HG03175 (cell line): ENCODE data around the gene CDH4.
"Not testable (repeated sequence)": the region's sequence is repeated elsewhere in the genome, so short reads cannot be mapped to it uniquely, and the experiment has no call there.

ENCODE experiments used
- ATAC-seq: cut with Tn5 transposase; IDR thresholded peaks from one replicate; pipeline ENCODE4 v1.9.1; 2021; ENCODE audit warnings: mild to moderate bottlenecking, moderate library complexity; ENCODE audit not compliant: unreplicated experiment

CDH4 gene

DNA sequence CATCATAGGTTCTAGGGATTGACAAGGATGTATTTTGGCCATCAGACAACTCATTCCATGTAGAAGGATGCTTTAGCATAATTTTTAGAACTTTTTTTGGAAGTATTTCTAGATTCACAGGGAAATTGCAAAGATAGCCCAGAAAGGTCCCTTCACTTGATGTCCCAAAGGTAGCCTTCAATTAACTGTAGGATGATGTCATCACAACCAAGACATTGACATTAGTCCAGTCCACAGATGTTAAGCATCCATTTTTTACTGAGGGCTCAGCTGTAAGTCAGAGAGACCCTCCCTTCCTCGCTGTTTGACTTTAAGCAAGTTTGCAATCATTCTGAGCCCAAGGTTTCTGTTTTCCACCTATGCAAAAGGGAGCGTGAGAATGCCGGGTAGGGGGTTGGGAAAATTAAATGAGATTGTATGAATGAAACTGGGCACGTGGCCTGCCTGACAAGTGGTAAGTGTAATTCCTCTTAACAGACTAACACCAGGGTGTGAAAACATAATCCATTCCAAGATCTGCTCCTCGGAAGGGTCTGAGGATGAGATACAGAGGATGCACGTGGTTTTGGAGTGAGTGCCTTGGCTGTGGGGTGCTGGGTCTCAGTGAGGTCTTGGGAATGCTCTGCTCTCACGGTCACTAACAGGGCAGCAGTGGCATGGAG, 126.8 kb downstream of the CDH4 start:
- ATAC-seq = no peak

DNA sequence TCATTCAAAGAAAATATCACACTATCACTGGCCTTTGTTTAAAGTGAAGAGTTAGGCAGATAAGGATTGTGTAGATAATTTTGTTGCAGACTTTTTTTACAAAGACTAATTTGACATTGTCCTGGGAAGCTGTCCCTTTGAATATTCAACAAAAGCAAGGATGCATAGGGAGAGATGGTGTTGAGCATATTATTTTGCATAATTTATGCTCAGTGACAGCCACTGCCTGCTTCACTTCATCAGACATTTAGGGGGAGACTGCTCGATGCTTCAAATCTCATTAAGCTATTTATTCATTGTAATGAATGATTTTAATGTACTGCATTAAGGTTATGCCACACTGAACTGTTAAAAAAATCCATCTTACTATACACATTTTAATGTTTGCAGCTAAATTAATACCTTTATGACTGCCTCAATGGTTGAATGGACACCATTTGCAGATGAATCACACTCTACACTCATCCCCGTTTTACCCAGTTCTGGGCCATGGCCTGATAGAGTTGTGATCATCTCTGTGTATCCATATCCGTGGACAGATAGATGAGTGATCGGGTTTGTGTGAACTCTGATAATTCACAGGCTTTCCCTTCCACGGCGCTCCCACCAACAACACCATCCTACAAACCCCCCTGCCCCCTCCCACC, 128.0 kb downstream of the CDH4 start:
- ATAC-seq = no peak

DNA sequence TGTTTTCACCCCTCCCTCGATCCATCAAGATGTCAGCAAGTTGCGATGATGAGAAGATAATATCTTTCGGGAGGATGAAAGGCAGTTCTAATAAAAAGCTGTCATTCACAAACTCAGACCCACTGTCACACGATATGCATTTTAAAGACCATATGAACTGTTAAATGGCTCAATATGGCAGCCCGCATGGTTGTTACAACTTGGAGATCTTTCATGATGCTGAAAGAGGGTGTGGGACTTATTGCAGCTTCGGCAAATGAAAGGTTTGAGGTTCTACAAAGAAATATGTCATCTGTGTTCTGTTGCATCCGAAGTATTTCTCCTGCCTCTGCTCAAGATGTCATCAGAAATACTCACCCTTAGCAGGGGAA, 128.5 kb downstream of the CDH4 start:
- ATAC-seq = no peak

GRCh38 chr20:61382194-61382593, 130.1 kb downstream of the CDH4 start:
- no peak for ATAC-seq

GRCh38 chr20:61385296-61385695, 133.2 kb downstream of the CDH4 start:
- ATAC-seq = no peak

GRCh38 chr20:61385731-61386130, 133.7 kb downstream of the CDH4 start:
- ATAC-seq = no peak

GRCh38 chr20:61387204-61387953, 135.3 kb downstream of the CDH4 start:
- no peak for ATAC-seq

DNA sequence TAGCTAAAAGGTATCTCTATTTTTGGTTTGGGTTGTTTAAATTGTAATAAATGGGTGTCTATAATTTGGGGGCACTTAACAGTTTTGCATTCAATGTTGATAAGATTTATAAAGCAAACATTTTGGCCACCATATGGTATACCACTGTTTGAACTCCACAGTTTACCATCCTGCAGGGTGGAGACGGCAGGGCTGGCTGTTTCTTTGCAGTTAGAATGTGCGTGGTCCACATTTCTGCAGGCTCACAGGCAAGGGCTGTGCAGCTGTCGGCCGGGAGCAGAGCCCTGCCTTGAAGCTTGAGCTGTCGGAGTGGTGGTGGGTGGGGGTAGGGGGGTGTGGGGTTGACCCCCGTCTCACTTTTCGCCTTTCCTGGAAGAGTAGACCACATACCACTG, 135.9 kb downstream of the CDH4 start:
- ATAC-seq = no peak

DNA sequence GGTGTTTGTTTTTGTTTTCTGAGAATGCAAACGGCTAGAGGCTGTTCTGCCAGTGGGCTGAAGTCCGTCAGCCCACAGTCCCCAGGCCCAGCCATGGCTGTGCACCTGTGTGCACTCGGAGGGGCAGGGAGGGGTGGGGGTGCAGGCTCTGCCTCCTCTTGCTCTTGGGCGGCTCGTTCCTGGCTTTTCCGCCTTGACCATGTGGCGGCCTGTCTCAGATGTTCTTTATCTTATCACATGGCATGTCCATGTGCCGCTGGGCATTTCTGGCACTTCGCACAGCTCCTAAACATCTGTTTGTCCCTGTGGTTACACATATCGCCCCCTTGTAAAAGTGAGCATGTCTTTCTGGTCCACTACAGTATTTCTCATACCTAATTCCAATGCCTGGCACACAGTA, 137.0 kb downstream of the CDH4 start:
- ATAC-seq = no peak

DNA sequence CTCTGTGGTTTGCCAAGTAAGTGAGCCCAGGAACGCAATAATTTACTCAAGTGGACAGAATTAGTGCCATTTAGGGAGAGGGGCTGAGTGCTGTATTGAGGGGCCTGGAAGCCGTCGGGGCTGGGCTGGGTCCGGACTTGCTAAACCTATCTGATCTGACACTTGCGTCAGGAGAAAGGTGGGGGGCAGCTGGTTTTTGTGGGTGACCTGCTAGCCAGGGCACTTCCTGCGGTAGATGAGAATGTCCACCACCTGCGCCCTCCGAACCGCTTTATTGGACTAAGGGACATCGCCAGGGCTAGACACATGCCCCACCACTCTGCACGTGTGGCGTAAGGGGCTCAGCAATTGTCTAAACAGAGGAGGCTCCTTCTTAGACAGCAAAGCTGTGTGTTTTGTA, 139.1 kb downstream of the CDH4 start:
- no peak for ATAC-seq

GRCh38 chr20:61391812-61392520, 139.9 kb downstream of the CDH4 start:
- no peak for ATAC-seq

GRCh38 chr20:61394088-61394799, 142.2 kb downstream of the CDH4 start:
- no peak for ATAC-seq

DNA sequence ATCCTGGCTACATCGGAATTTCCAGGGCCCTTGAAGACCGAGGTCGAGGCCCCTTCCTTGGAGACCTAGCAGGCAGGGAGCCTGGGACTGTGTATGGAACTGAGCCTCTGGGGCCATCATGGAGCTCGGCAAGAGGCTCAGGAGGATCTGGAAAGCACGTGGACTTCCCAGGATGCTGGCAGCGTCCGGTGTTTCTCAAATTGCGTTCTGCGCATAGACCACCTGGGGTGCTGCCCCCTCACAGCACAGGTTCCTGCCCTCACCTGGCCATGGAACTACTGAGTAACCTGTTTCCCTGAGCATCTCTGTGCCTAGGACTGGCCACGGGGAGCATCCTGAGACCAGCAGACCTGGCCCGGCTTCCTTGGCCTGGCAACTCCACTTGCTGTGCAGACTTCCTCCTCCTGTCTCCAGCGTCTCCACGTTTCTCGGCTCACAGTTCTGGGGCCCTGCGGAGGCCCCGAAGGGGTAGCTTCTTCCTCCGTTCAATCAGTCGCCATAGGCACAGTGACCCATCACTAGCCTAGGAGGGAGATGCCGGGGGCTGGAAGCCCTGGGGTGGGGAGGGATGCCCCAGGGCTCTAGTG, 144.3 kb downstream of the CDH4 start:
- no peak for ATAC-seq

- no peak for ATAC-seq
Measured at GRCh38 chr20:61397146-61397545, 145.1 kb downstream of the CDH4 start.

GRCh38 chr20:61397790-61398189, 145.7 kb downstream of the CDH4 start:
- no peak for ATAC-seq

DNA sequence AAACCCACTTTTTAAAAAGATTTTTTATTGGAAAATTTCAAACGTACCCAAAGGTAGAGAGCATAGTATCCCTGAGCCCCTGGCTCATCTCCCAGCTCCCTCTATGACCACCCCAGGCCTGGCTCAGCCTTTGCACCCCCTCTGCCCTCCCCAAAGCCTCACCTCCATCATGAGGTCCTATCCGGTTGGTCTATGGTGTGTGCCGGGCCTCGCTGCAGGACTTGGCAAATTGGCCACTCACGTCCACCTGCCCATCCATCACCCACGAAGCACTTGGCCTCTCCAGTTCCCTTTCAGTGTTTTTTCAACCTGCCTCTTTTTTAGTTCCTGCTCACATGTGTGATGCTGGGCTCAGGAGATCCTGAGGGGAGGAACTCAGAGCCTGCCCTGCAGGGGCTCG, 147.4 kb downstream of the CDH4 start:
- no peak for ATAC-seq

DNA sequence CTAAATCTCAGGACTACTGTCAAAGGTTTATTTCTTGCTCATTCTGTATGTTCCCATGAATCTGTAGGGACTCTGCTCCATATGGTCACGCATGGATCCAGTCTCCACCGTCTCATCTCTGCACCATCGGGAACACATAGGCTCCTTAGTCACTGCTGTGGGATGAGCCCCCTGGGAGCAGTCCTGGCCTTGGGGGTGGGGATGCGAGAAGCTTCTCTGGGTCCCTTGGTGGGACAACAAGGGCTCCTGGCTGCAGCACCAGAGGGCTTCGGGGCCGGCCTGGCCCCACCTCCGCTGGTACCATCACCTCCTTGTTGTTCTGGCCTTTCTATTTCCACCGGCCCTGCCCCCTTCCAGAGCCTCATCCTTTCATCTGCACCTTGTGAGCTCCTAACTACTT, 148.4 kb downstream of the CDH4 start:
- no peak for ATAC-seq

GRCh38 chr20:61404303-61404702, 152.2 kb downstream of the CDH4 start:
- ATAC-seq = no peak

DNA sequence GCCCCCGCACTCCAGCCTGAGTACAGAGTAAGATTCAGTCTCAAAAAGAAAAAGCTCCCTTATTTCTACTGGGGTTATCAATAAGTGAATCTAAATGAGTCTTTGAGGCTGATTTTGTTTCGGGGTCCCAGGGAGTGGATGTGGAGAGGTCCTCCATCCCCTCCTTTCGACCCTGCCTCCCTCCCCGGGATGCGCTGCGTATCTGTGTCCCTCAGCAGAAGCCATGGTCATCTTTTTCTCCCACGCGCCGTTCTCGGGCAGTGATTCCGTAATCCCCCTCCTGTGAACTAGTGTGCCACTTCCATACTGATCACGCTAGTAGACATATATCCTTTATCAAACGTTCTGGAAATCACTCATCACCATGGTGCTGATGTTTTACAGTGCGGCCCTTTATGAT, 152.9 kb downstream of the CDH4 start:
- ATAC-seq = no peak

DNA sequence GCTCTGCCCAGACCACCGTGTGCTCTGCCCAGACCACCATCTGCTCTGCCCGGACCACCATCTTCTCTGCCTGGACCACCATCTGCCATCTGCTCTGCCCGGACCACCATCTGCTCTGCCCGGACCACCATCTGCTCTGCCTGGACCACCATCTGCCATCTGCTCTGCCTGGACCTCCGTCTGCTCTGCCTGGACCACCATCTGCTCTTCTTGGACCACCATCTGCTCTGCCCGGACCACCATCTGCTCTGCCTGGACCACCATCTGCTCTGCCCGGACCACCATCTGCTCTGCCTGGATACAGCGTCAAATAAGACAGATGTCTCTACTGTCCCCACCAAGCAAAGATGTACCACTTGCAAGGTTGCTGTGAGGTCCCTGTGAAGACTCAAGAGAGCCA, 154.7 kb downstream of the CDH4 start:
- not testable (repeated sequence) for ATAC-seq

DNA sequence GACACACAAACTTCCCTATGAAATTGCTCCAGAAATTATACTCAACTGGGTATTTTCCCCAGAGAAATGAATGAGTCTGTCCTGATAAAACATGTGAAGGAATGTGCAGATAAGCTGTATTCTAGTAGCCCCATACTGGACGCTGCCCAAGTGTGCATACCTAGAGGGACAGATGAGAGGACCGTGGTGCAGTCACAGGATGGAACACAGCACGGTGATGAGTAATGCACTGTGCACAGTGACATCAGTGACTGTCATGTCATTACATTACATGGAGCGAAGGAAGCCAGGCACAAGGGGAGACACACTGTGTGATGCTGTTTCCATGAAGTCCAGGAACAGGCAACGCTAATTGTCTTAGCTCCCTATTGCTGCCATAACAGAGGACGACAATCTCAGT, 155.5 kb downstream of the CDH4 start:
- ATAC-seq = no peak
